IMR-90 (cell line): Measurements from ENCODE around the gene PCSK2.

Experiments used
- CEBPB ChIP-seq: IDR thresholded peaks from 2 replicates; pipeline ENCODE4 v1.6.1; 2012; ENCODE audit warnings: low read depth, low read length, improper control_type of control experiment
- CHD1 ChIP-seq: IDR thresholded peaks from 2 replicates; pipeline ENCODE4 v1.6.1; 2012; ENCODE audit warnings: low read depth, low read length, improper control_type of control experiment
- CTCF ChIP-seq: conservative IDR thresholded peaks from 2 replicates; pipeline ENCODE4 v1.5.1; 2012; ENCODE audit warnings: mild to moderate bottlenecking, low read depth, low read length, improper control_type of control experiment
- ELK1 ChIP-seq: fragments of 150-350 bp; IDR thresholded peaks from 2 replicates; pipeline ENCODE4 v1.6.1; 2016; ENCODE audit warnings: low read depth, mild to moderate bottlenecking, low read length, moderate library complexity, borderline replicate concordance
- FOS ChIP-seq: fragments of 150-350 bp; IDR thresholded peaks from 2 replicates; pipeline ENCODE4 v1.6.1; 2016; ENCODE audit warnings: low read depth, low read length
- MAZ ChIP-seq: IDR thresholded peaks from 2 replicates; pipeline ENCODE4 v1.6.1; 2012; ENCODE audit warnings: low read depth, mild to moderate bottlenecking, low read length, improper control_type of control experiment, moderate library complexity, borderline replicate concordance
- MXI1 ChIP-seq: IDR thresholded peaks from 2 replicates; pipeline ENCODE4 v1.6.1; 2012; ENCODE audit warnings: low read depth, mild to moderate bottlenecking, low read length, moderate library complexity, borderline replicate concordance
- POLR2A ChIP-seq: IDR thresholded peaks from 2 replicates; pipeline ENCODE4 v1.6.1; 2012; ENCODE audit warnings: mild to moderate bottlenecking, low read depth, low read length
- RAD21 ChIP-seq: IDR thresholded peaks from 2 replicates; pipeline ENCODE4 v1.6.1; 2012; ENCODE audit warnings: low read length, improper control_type of control experiment
- RCOR1 ChIP-seq: IDR thresholded peaks from 2 replicates; pipeline ENCODE4 v1.6.1; 2012; ENCODE audit warnings: mild to moderate bottlenecking, low read length, improper control_type of control experiment; ENCODE audit not compliant: insufficient replicate concordance
- RFX5 ChIP-seq: IDR thresholded peaks from 2 replicates; pipeline ENCODE4 v1.8.0; 2012; ENCODE audit warnings: low read depth, mild to moderate bottlenecking, low read length, moderate library complexity
- SMC3 ChIP-seq: fragments of 150-350 bp; IDR thresholded peaks from 2 replicates; pipeline ENCODE4 v1.6.1; 2016; ENCODE audit warnings: low read depth, mild to moderate bottlenecking, antibody characterized with exemption, low read length, moderate library complexity
- USF2 ChIP-seq: fragments of 150-350 bp; IDR thresholded peaks from 2 replicates; pipeline ENCODE4 v1.6.1; 2017; ENCODE audit warnings: mild to moderate bottlenecking, antibody characterized with exemption, low read length, low read depth

DNA sequence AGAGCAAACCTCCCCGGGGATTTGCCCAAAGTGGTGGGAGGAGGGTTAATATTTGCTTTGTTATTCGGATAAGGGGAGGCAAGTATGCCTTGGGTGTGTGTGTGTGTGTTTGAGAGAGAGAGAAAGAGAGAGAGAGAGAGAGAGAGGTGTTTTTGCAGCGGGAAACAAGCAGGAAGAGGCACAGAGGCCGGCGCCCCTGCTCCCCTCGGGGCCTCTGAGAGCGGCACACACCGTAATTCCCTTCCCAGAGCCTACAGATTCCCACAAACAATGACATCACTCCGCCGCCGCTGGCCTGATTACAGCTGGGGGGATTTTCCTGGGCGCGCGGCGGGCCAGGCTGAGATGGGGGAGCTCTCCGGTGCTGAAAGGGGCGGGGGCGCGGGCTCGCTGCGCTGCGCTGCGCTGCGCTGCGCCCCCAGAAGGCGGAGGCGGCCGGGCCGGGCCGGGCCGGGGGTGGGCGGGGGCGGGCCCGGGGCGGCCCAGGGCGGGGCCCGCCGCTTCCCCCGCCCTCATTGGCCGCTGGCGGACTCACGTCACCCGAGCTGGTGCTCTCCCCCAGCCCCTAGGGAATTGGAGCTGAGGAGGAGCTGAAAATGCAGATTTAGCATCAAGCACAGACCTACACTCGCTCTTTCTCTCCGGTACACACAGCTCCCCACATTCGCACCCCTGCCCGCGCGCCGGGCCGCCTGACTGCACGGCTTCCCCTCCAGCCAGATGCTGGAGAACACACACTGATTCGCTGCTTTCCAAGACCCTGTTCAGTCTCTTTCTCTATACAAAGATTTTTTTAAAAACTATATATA lies at the start of gene PCSK2:
- no peak for TF ChIP-seq CTCF
- TF ChIP-seq RAD21: no peak
- no peak for TF ChIP-seq RFX5
- no peak for TF ChIP-seq SMC3
- TF ChIP-seq ELK1: no peak
- no peak for TF ChIP-seq POLR2A
- TF ChIP-seq USF2: no peak
- peak; percentile 43; the same call in 1 of the 2 replicates for TF ChIP-seq MXI1
- no peak for TF ChIP-seq FOS
- TF ChIP-seq CHD1: no peak
- peak; percentile 84; the same call in 1 of the 2 replicates for TF ChIP-seq MAZ
- no peak for TF ChIP-seq RCOR1
- TF ChIP-seq CEBPB: no peak
